H1 (cell line): Measurements from ENCODE around the gene CDX2.

Experiments used
- BACH1 ChIP-seq: IDR thresholded peaks from 2 replicates; pipeline ENCODE4 v1.6.1; 2012; ENCODE audit warnings: low read length, improper control_type of control experiment
- CBX8 ChIP-seq: fragments of 300-800, 300-1000 bp; sonication (generic); IDR thresholded peaks from 2 replicates; pipeline ENCODE4 v1.7.1; 2016; ENCODE audit warnings: low read depth, low read length, borderline replicate concordance
- CTCF ChIP-seq, 3 experiments: IDR thresholded peaks; 1 replicate in 2 of 3; 2 replicates in 1 of 3; pipeline versions ENCODE4 v1.5.1 to v1.6.1; 2011; ENCODE audit warnings: low read length in 3 of 3, mild to moderate bottlenecking in 3 of 3, inconsistent platforms in 2 of 3, low read depth in 1 of 3, moderate library complexity in 1 of 3; ENCODE audit not compliant: insufficient read depth in 1 of 3; ENCODE audit errors: control extremely low read depth in 1 of 3
- EZH2 ChIP-seq: fragments of 200-600 bp; sonication (generic); IDR thresholded peaks from 2 replicates; pipeline ENCODE4 v1.7.1; 2012; ENCODE audit warnings: low read depth, mild to moderate bottlenecking, moderate library complexity, low read length, inconsistent platforms; ENCODE audit not compliant: severe bottlenecking
- POLR2A ChIP-seq, 2 experiments: IDR thresholded peaks; 1 replicate in 1 of 2; 2 replicates in 1 of 2; pipeline ENCODE4 v1.6.1; 2011; ENCODE audit warnings: low read depth in 2 of 2, low read length in 2 of 2, mild to moderate bottlenecking in 2 of 2; ENCODE audit errors: control extremely low read depth in 1 of 2
- SIN3A ChIP-seq, 2 experiments: IDR thresholded peaks in 1 of 2; conservative IDR thresholded peaks in 1 of 2; 2 replicates each; pipeline ENCODE4 v1.6.1; 2011 to 2012; ENCODE audit warnings: low read length in 2 of 2, improper control_type of control experiment in 1 of 2, low read depth in 1 of 2, mild to moderate bottlenecking in 1 of 2
- SP1 ChIP-seq: IDR thresholded peaks from 2 replicates; pipeline ENCODE4 v1.6.1; 2011; ENCODE audit warnings: low read depth, low read length
- TBP ChIP-seq: IDR thresholded peaks from 2 replicates; pipeline ENCODE4 v1.6.1; 2011; ENCODE audit warnings: low read depth, low read length, improper control_type of control experiment
- TF ChIP-seq, protein P1 (sequence below): IDR thresholded peaks from 2 replicates; pipeline ENCODE4 v1.6.1; 2011; ENCODE audit warnings: low read length, improper control_type of control experiment

- TF ChIP-seq CTCF (IDR thresholded peaks at IDR 0.05; ENCODE audit: control extremely low read depth in 1 of 3, insufficient read depth in 1 of 3, low read depth in 1 of 3, low read length in 3 of 3) = no peak
- TF ChIP-seq EZH2 = peak; percentile 89
- TF ChIP-seq BACH1 = no peak
- no peak for TF ChIP-seq TBP
- no peak for TF ChIP-seq CBX8
- no peak for TF ChIP-seq POLR2A (IDR thresholded peaks at IDR 0.05; ENCODE audit: control extremely low read depth in 1 of 2, low read depth in 2 of 2, low read length in 2 of 2)
- no peak for TF ChIP-seq SIN3A (conservative IDR thresholded peaks at IDR 0.05 in 1 of 2, IDR thresholded peaks at IDR 0.05 in 1 of 2; ENCODE audit: low read depth in 1 of 2, low read length in 2 of 2)
- no peak for TF ChIP-seq SP1
- TF ChIP-seq, protein P1, sequence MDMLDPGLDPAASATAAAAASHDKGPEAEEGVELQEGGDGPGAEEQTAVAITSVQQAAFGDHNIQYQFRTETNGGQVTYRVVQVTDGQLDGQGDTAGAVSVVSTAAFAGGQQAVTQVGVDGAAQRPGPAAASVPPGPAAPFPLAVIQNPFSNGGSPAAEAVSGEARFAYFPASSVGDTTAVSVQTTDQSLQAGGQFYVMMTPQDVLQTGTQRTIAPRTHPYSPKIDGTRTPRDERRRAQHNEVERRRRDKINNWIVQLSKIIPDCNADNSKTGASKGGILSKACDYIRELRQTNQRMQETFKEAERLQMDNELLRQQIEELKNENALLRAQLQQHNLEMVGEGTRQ = no peak
Observed at GRCh38 chr13:27978301-27978968, 9.3 kb upstream of the CDX2 start.
